WERI-Rb-1 (cell line): ENCODE measurements around the gene CACUL1.

ENCODE experiments used
- DNase-seq: peaks from one replicate; pipeline ENCODE4 v3.0.0-alpha.2; 2020
- H3K27ac ChIP-seq: fragments of 250-450 bp; sonication (Bioruptor Pico); 2 replicates; pipeline ENCODE4 v1.5.1; 2020; ENCODE audit warnings: mild to moderate bottlenecking, moderate library complexity
- H3K27me3 ChIP-seq: fragments of 250-450 bp; sonication (Bioruptor Pico); 2 replicates; pipeline ENCODE4 v1.5.1; 2021; ENCODE audit warnings: mild to moderate bottlenecking, low read depth, moderate library complexity; ENCODE audit not compliant: insufficient read depth, severe bottlenecking
- H3K36me3 ChIP-seq: fragments of 250-450 bp; sonication (Bioruptor Pico); 2 replicates; pipeline ENCODE4 v1.5.1; 2020; ENCODE audit warnings: mild to moderate bottlenecking, moderate library complexity
- H3K4me3 ChIP-seq: 2 replicates; pipeline ENCODE4 v1.5.1; 2011; ENCODE audit warnings: low read depth, mild to moderate bottlenecking, control low read depth, low read length
- H3K9me3 ChIP-seq: fragments of 250-450 bp; sonication (Bioruptor Pico); 2 replicates; pipeline ENCODE4 v1.5.1; 2021; ENCODE audit warnings: mild to moderate bottlenecking, moderate library complexity; ENCODE audit not compliant: severe bottlenecking
- CTCF ChIP-seq: IDR thresholded peaks from 2 replicates; pipeline ENCODE4 v1.5.1; 2011; ENCODE audit warnings: low read depth, mild to moderate bottlenecking, control low read depth, inconsistent platforms, low read length

CACUL1 gene

GRCh38 chr10:118635674-118636402 is 118.9 kb downstream of the CACUL1 start:
- peaks cover 5% of the 10 kb centered on the region for H3K27me3 ChIP-seq
- H3K36me3 ChIP-seq = no peaks in the 10 kb centered on the region
- no peak overlapping the region for H3K4me3 ChIP-seq
- TF ChIP-seq CTCF = no peak
- no peak overlapping the region for H3K27ac ChIP-seq
- DNase-seq = peak; percentile 39
- H3K9me3 ChIP-seq = no peaks in the 10 kb centered on the region

- no peak overlapping the region for H3K4me3 ChIP-seq
- no peaks in the 10 kb centered on the region for H3K9me3 ChIP-seq
- H3K36me3 ChIP-seq = no peaks in the 10 kb centered on the region
- H3K27me3 ChIP-seq = peaks cover 10% of the 10 kb centered on the region
- TF ChIP-seq CTCF = no peak
- no peak overlapping the region for H3K27ac ChIP-seq
- DNase-seq = no peak
Observed at GRCh38 chr10:118633786-118634185, 121.0 kb downstream of the CACUL1 start.

- TF ChIP-seq CTCF = no peak
- Histone ChIP-seq H3K27me3 (peaks cover 10% of the 10 kb centered on the region), H3K27ac (no peak overlapping the region), H3K9me3 (no peaks in the 10 kb centered on the region), H3K36me3 (no peaks in the 10 kb centered on the region), H3K4me3 (no peak overlapping the region)
- no peak for DNase-seq
Observed at GRCh38 chr10:118629211-118629610, 125.6 kb downstream of the CACUL1 start.

DNA sequence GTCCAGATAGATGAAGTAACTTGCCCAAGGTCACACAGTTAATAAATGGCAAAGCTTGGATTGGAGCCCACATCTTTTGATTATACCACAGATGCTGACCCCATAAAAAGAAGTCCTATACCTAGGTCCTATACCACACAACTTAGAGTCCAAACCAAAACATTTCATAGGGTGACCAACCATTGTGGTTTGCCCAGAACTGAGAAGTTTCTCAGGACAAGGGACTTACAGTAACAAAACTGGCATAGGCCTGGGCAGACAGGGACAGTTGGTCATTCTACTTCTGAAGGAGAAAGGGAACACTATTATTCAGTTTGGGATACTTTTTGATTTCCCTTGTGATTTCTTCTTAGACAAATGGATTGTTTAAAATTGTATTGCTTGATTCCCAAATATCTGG is 126.4 kb downstream of the CACUL1 start:
- H3K9me3 ChIP-seq = no peaks in the 10 kb centered on the region
- no peak overlapping the region for H3K27ac ChIP-seq
- no peak for DNase-seq
- peaks cover 10% of the 10 kb centered on the region for H3K27me3 ChIP-seq
- no peaks in the 10 kb centered on the region for H3K36me3 ChIP-seq
- no peak overlapping the region for H3K4me3 ChIP-seq
- TF ChIP-seq CTCF = no peak

GRCh38 chr10:118626953-118627352 is 127.8 kb downstream of the CACUL1 start:
- H3K27me3 ChIP-seq = peaks cover 7% of the 10 kb centered on the region
- no peaks in the 10 kb centered on the region for H3K9me3 ChIP-seq
- no peak for DNase-seq
- H3K27ac ChIP-seq = no peak overlapping the region
- no peaks in the 10 kb centered on the region for H3K36me3 ChIP-seq
- no peak overlapping the region for H3K4me3 ChIP-seq
- TF ChIP-seq CTCF = peak; percentile 51
